ENCODE data around the gene SH3RF3.
A peak's percentile ranks its signal among the peaks of the same experiment; 100 is the strongest.

SH3RF3 gene

DNA sequence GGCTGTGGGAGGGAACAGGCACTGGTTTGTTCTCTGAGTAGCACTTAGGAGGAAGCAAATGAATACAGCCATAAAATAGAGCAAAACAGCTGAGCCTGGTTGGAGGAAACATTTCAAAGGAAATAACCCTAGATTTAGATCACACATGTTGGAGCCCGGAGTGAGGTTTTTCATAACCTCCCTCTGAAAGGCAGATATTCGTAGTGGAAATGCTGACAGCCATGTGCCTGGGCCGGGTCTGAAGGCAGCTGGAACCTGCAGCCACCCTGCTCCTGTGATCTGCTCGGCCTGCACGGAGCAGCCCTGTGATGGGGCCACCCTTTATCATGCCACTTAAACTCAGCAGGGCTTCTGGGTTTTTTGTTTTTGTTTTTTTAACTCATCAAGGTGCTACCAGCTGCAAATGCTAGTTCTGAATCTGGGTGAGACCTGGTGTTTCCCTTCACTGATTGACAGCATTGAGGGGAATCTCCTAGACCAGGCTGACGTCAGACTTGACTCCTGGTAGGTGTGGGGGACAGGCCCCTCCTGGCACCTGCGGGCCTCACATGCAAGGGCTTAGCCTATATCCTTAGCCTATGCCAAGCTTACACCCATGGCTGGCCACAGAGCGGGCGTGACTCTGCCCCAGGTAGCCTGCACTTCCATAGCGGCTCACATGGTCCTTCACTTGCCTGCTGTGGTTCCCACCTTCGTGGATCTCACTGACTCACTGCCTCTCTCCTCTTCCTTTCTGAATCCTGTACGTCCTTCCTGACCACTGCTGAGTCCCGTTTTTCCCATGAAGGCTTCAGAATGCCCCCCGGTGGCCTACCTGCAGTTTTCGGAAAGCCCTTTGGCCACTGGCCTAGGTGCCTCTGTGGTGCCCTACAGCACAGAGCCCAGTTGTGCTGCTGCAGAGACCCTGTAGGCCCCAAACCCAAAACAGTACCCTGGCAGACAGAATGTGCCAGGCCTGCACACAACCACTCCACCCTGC is 267.5 kb downstream of the SH3RF3 start:
- TF ChIP-seq TCF4 (CRISPR knock-in tag; IDR thresholded peaks at IDR 0.05; ENCODE audit: borderline replicate concordance) = no peak
- TF ChIP-seq, protein P1, sequence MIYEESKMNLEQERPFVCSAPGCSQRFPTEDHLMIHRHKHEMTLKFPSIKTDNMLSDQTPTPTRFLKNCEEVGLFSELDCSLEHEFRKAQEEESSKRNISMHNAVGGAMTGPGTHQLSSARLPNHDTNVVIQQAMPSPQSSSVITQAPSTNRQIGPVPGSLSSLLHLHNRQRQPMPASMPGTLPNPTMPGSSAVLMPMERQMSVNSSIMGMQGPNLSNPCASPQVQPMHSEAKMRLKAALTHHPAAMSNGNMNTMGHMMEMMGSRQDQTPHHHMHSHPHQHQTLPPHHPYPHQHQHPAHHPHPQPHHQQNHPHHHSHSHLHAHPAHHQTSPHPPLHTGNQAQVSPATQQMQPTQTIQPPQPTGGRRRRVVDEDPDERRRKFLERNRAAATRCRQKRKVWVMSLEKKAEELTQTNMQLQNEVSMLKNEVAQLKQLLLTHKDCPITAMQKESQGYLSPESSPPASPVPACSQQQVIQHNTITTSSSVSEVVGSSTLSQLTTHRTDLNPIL (CRISPR knock-in tag; IDR thresholded peaks at IDR 0.05; ENCODE audit: low read depth) = no peak
- no peak for TF ChIP-seq RARB (CRISPR knock-in tag; IDR thresholded peaks at IDR 0.05)
- no peak for TF ChIP-seq ZNF565 (CRISPR knock-in tag; conservative IDR thresholded peaks at IDR 0.05; ENCODE audit: low read depth)
- no peak for TF ChIP-seq ARNTL (CRISPR knock-in tag; IDR thresholded peaks at IDR 0.05; ENCODE audit: borderline replicate concordance, low read depth)
- TF ChIP-seq, protein P2, sequence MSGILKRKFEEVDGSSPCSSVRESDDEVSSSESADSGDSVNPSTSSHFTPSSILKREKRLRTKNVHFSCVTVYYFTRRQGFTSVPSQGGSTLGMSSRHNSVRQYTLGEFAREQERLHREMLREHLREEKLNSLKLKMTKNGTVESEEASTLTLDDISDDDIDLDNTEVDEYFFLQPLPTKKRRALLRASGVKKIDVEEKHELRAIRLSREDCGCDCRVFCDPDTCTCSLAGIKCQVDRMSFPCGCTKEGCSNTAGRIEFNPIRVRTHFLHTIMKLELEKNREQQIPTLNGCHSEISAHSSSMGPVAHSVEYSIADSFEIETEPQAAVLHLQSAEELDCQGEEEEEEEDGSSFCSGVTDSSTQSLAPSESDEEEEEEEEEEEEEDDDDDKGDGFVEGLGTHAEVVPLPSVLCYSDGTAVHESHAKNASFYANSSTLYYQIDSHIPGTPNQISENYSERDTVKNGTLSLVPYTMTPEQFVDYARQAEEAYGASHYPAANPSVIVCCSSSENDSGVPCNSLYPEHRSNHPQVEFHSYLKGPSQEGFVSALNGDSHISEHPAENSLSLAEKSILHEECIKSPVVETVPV (CRISPR knock-in tag; IDR thresholded peaks at IDR 0.05) = no peak
- no peak for TF ChIP-seq ZNF70 (CRISPR knock-in tag; IDR thresholded peaks at IDR 0.05)
- TF ChIP-seq, protein P3, sequence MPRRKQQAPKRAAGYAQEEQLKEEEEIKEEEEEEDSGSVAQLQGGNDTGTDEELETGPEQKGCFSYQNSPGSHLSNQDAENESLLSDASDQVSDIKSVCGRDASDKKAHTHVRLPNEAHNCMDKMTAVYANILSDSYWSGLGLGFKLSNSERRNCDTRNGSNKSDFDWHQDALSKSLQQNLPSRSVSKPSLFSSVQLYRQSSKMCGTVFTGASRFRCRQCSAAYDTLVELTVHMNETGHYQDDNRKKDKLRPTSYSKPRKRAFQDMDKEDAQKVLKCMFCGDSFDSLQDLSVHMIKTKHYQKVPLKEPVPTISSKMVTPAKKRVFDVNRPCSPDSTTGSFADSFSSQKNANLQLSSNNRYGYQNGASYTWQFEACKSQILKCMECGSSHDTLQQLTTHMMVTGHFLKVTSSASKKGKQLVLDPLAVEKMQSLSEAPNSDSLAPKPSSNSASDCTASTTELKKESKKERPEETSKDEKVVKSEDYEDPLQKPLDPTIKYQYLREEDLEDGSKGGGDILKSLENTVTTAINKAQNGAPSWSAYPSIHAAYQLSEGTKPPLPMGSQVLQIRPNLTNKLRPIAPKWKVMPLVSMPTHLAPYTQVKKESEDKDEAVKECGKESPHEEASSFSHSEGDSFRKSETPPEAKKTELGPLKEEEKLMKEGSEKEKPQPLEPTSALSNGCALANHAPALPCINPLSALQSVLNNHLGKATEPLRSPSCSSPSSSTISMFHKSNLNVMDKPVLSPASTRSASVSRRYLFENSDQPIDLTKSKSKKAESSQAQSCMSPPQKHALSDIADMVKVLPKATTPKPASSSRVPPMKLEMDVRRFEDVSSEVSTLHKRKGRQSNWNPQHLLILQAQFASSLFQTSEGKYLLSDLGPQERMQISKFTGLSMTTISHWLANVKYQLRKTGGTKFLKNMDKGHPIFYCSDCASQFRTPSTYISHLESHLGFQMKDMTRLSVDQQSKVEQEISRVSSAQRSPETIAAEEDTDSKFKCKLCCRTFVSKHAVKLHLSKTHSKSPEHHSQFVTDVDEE (CRISPR knock-in tag; IDR thresholded peaks at IDR 0.05) = no peak
- TF ChIP-seq ESRRG (CRISPR knock-in tag; IDR thresholded peaks at IDR 0.05) = no peak
- TF ChIP-seq BACH2 (CRISPR knock-in tag; IDR thresholded peaks at IDR 0.05; ENCODE audit: borderline replicate concordance) = no peak
- no peak for TF ChIP-seq GLIS3 (CRISPR knock-in tag; IDR thresholded peaks at IDR 0.05)
- no peak for TF ChIP-seq PPARA (CRISPR knock-in tag; IDR thresholded peaks at IDR 0.05; ENCODE audit: borderline replicate concordance)
- TF ChIP-seq, protein P4, sequence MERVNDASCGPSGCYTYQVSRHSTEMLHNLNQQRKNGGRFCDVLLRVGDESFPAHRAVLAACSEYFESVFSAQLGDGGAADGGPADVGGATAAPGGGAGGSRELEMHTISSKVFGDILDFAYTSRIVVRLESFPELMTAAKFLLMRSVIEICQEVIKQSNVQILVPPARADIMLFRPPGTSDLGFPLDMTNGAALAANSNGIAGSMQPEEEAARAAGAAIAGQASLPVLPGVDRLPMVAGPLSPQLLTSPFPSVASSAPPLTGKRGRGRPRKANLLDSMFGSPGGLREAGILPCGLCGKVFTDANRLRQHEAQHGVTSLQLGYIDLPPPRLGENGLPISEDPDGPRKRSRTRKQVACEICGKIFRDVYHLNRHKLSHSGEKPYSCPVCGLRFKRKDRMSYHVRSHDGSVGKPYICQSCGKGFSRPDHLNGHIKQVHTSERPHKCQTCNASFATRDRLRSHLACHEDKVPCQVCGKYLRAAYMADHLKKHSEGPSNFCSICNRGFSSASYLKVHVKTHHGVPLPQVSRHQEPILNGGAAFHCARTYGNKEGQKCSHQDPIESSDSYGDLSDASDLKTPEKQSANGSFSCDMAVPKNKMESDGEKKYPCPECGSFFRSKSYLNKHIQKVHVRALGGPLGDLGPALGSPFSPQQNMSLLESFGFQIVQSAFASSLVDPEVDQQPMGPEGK (CRISPR knock-in tag; IDR thresholded peaks at IDR 0.05; ENCODE audit: borderline replicate concordance) = no peak
- no peak for TF ChIP-seq ZFP30 (CRISPR knock-in tag; IDR thresholded peaks at IDR 0.05)
- no peak for TF ChIP-seq TOX (CRISPR knock-in tag; IDR thresholded peaks at IDR 0.05; ENCODE audit: borderline replicate concordance)
- ATAC-seq = peak; percentile 57

DNA sequence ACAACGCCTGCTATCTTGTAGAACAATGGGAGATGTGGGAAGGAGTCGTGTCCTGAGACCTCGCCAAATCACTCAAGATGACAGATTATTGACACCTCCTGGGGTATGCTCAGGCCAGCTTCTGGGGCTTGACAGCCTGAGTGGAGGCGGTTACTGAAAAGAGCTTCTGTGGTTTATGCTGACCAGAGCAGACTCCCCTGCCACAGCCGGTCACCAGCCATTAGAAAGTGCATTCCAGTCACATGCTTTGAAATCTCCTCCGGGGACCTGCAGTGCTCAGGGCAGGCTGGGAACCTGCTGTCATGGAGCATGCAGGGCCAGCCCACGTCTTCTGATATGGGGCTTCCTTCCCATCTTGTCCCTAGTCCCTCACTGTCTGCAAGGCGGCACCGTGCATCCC is 268.9 kb downstream of the SH3RF3 start:
- no peak for TF ChIP-seq ESRRG (CRISPR knock-in tag; IDR thresholded peaks at IDR 0.05)
- no peak for TF ChIP-seq SNAI2 (CRISPR knock-in tag; IDR thresholded peaks at IDR 0.05)
- TF ChIP-seq BACH2 (CRISPR knock-in tag; IDR thresholded peaks at IDR 0.05; ENCODE audit: borderline replicate concordance) = no peak
- no peak for ATAC-seq

DNA sequence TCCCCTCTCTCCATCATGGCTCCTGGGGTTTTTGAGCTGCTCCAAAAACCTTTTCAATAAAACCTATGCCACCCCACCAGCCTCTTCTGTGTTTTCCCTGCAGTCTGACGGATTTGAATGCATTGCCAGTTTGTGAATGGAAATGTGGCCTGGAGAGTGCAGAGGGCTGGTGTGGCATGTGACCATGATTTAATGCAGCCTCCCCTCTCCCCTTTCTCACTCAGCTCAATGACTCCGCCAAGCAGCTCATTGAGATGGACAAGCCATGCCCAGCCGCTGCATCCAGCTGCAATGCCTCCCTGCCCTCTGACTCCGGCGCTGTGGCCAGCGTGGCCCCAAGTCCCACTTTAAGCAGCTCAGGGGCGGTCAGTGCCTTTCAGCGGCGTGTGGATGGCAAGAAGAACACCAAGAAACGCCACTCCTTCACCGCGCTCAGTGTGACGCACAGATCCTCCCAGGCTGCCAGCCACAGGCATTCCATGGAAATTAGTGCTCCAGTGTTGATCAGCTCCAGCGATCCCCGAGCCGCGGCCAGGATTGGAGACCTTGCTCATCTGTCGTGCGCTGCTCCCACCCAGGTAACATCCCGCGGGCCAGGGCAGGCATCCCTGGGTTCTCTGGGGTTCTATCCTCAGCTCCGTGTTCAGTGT is 269.5 kb downstream of the SH3RF3 start:
- ATAC-seq = no peak
- no peak for TF ChIP-seq TCF4 (CRISPR knock-in tag; IDR thresholded peaks at IDR 0.05; ENCODE audit: borderline replicate concordance)
- TF ChIP-seq, protein P3 (CRISPR knock-in tag; IDR thresholded peaks at IDR 0.05) = no peak
- no peak for TF ChIP-seq ZNF8 (CRISPR knock-in tag; IDR thresholded peaks at IDR 0.05)
- no peak for TF ChIP-seq TOX (CRISPR knock-in tag; IDR thresholded peaks at IDR 0.05; ENCODE audit: borderline replicate concordance)
- TF ChIP-seq, protein P4 (CRISPR knock-in tag; IDR thresholded peaks at IDR 0.05; ENCODE audit: borderline replicate concordance) = no peak
- no peak for TF ChIP-seq RARB (CRISPR knock-in tag; IDR thresholded peaks at IDR 0.05)
- TF ChIP-seq PPARA (CRISPR knock-in tag; IDR thresholded peaks at IDR 0.05; ENCODE audit: borderline replicate concordance) = no peak
- no peak for TF ChIP-seq ESRRG (CRISPR knock-in tag; IDR thresholded peaks at IDR 0.05)
- no peak for TF ChIP-seq CSDC2 (CRISPR knock-in tag; IDR thresholded peaks at IDR 0.05)
- no peak for TF ChIP-seq OSR1 (CRISPR knock-in tag; IDR thresholded peaks at IDR 0.05)
- TF ChIP-seq GLIS3 (CRISPR knock-in tag; IDR thresholded peaks at IDR 0.05) = no peak
- TF ChIP-seq SNAI2 (CRISPR knock-in tag; IDR thresholded peaks at IDR 0.05) = no peak
- TF ChIP-seq ZNF565 (CRISPR knock-in tag; conservative IDR thresholded peaks at IDR 0.05; ENCODE audit: low read depth) = no peak
- no peak for TF ChIP-seq ISL1 (CRISPR knock-in tag; IDR thresholded peaks at IDR 0.05)

Data from SK-N-SH treated with all-trans-retinoic acid at 6 μM for 48 hours (cell line).